Measurements from ENCODE around the gene KHDC4.
"Not testable (repeated sequence)": the region's sequence is repeated elsewhere in the genome, so short reads cannot be mapped to it uniquely, and the experiment has no call there.

Gene KHDC4

GRCh38 chr1:155897746-155898145 is 36.5 kb downstream of the KHDC4 start:
- DNase-seq: no peak

GRCh38 chr1:155896476-155896875 is 37.7 kb downstream of the KHDC4 start:
- not testable (repeated sequence) for DNase-seq

- not testable (repeated sequence) for DNase-seq
Observed at GRCh38 chr1:155895617-155896016, 38.6 kb downstream of the KHDC4 start.

- no peak for DNase-seq
Observed at GRCh38 chr1:155893389-155894142, 40.6 kb downstream of the KHDC4 start.

GRCh38 chr1:155892796-155893195 is 41.4 kb downstream of the KHDC4 start:
- no peak for DNase-seq

- no peak for DNase-seq
Observed at GRCh38 chr1:155890251-155890650, 44.0 kb downstream of the KHDC4 start.

GRCh38 chr1:155889566-155889965 is 44.6 kb downstream of the KHDC4 start:
- no peak for DNase-seq

GRCh38 chr1:155888481-155888880 is 45.7 kb downstream of the KHDC4 start:
- no peak for DNase-seq

GRCh38 chr1:155884982-155885381 is 49.2 kb downstream of the KHDC4 start:
- DNase-seq: no peak

- no peak for DNase-seq
Observed at GRCh38 chr1:155884031-155884960, 49.9 kb downstream of the KHDC4 start.

GRCh38 chr1:155882766-155883165 is 51.4 kb downstream of the KHDC4 start:
- DNase-seq: no peak

GRCh38 chr1:155882235-155882634 is 52.0 kb downstream of the KHDC4 start:
- no peak for DNase-seq

- DNase-seq: no peak
Observed at GRCh38 chr1:155880950-155881349, 53.3 kb downstream of the KHDC4 start.

- DNase-seq: no peak
Observed at GRCh38 chr1:155880251-155880650, 54.0 kb downstream of the KHDC4 start.

GRCh38 chr1:155877945-155878344 is 56.3 kb downstream of the KHDC4 start:
- no peak for DNase-seq

- DNase-seq: no peak
Observed at GRCh38 chr1:155873860-155874259, 60.4 kb downstream of the KHDC4 start.

- DNase-seq: no peak
Observed at GRCh38 chr1:155872527-155872926, 61.7 kb downstream of the KHDC4 start.

GRCh38 chr1:155871390-155871789 is 62.8 kb downstream of the KHDC4 start:
- DNase-seq: no peak

GRCh38 chr1:155867766-155868165 is 66.4 kb downstream of the KHDC4 start:
- DNase-seq: no peak

- DNase-seq: no peak
Observed at GRCh38 chr1:155864393-155864792, 69.8 kb downstream of the KHDC4 start.
